ENCODE measurements around the gene FKBP14. TPM values are rescaled to one million over a fixed set of nuclear protein-coding genes. Genes with fewer than 3 reads are reported as not detected.
A peak's percentile ranks its signal among the peaks of the same experiment; 100 is the strongest.

Gene FKBP14
- total and polyA plus RNA-seq, 10 donors, result 1.2 to 14.7 (median 8.8) TPM

- TF ChIP-seq POLR2A (IDR thresholded peaks at IDR 0.05), result no peak
- no peak for TF ChIP-seq CTCF (IDR thresholded peaks at IDR 0.05 in 8 of 11, conservative IDR thresholded peaks at IDR 0.05 in 3 of 11)
- no peak for TF ChIP-seq POLR2AphosphoS5 (IDR thresholded peaks at IDR 0.05)
- H3K9me3 ChIP-seq, result peaks cover 1 to 11% (median 7%) of the 10 kb centered on the region in 8 donors
- peaks cover 0 to 60% (median 25%) of the 10 kb centered on the region in 6 donors for H3K4me1 ChIP-seq
- 46 to 63% (median 55%) methylated on average over 8 of the region's 8 CpGs for WGBS, 5 donors
- H3K27ac ChIP-seq, result peak overlapping the region; percentile 17 to 88 (median 84)
- peak; percentile 58 for DNase-seq
- H3K4me3 ChIP-seq, result peak overlapping the region in 4 of 8 donors; percentile 70 to 89 (median 82)
- no peaks in the 10 kb centered on the region for H3K36me3 ChIP-seq
- intact Hi-C loops (cut with DNase I; ENCODE audit: low total_unique reads), result no loop called here
- H3K27me3 ChIP-seq (replicated peaks in 1 of 7), result peaks cover 0 to 38% (median 17%) of the 10 kb centered on the region in 7 donors
Observed at GRCh38 chr7:29987811-29988317, 38.6 kb downstream of the FKBP14 start.

- Histone ChIP-seq H3K27me3 (replicated peaks in 1 of 7) (peaks cover 0 to 38% (median 17%) of the 10 kb centered on the region in 7 donors), H3K36me3 (no peaks in the 10 kb centered on the region), H3K27ac (peak overlapping the region in 6 of 8 donors; percentile 17 to 88 (median 85)), H3K4me3 (no peak overlapping the region), H3K4me1 (peaks cover 0 to 60% (median 25%) of the 10 kb centered on the region in 6 donors), H3K9me3 (peaks cover 0 to 3% (median under 1%) of the 10 kb centered on the region in 8 donors)
- TF ChIP-seq POLR2A (IDR thresholded peaks at IDR 0.05) (no peak), POLR2AphosphoS5 (IDR thresholded peaks at IDR 0.05) (no peak), CTCF (IDR thresholded peaks at IDR 0.05 in 8 of 11, conservative IDR thresholded peaks at IDR 0.05 in 3 of 11) (no peak)
- intact Hi-C loops (cut with DNase I; ENCODE audit: low total_unique reads), result no loop called here
- no peak for DNase-seq
- 51 to 67% (median 60%) methylated on average over 2 of the region's 2 CpGs for WGBS, 5 donors
Observed at GRCh38 chr7:29987083-29987482, 39.4 kb downstream of the FKBP14 start.

GRCh38 chr7:29980151-29980550 is 46.4 kb downstream of the FKBP14 start:
- Histone ChIP-seq H3K4me1 (peaks cover 0 to 17% (median 5%) of the 10 kb centered on the region in 6 donors), H3K27me3 (replicated peaks in 1 of 7) (no peaks in the 10 kb centered on the region), H3K36me3 (no peaks in the 10 kb centered on the region), H3K4me3 (no peak overlapping the region), H3K27ac (no peak overlapping the region), H3K9me3 (no peaks in the 10 kb centered on the region)
- TF ChIP-seq POLR2AphosphoS5 (IDR thresholded peaks at IDR 0.05), result no peak
- TF ChIP-seq POLR2A (IDR thresholded peaks at IDR 0.05), result no peak
- no peak for TF ChIP-seq CTCF (IDR thresholded peaks at IDR 0.05 in 8 of 11, conservative IDR thresholded peaks at IDR 0.05 in 3 of 11)
- intact Hi-C loops (cut with DNase I; ENCODE audit: low total_unique reads), result no loop called here
- no peak for DNase-seq

- no peaks in the 10 kb centered on the region for H3K9me3 ChIP-seq
- DNase-seq, result no peak
- no peaks in the 10 kb centered on the region for H3K36me3 ChIP-seq
- no peaks in the 10 kb centered on the region for H3K27me3 ChIP-seq (replicated peaks in 1 of 7)
- 82 to 91% (median 85%) methylated on average over 8 of the region's 8 CpGs for WGBS, 5 donors
- peaks cover 0 to 9% (median 4%) of the 10 kb centered on the region in 6 donors for H3K4me1 ChIP-seq
- intact Hi-C loops (cut with DNase I; ENCODE audit: low total_unique reads), result no loop called here
- H3K27ac ChIP-seq, result no peak overlapping the region
- no peak overlapping the region for H3K4me3 ChIP-seq
- TF ChIP-seq POLR2AphosphoS5 (IDR thresholded peaks at IDR 0.05) (no peak), CTCF (IDR thresholded peaks at IDR 0.05 in 8 of 11, conservative IDR thresholded peaks at IDR 0.05 in 3 of 11) (no peak), POLR2A (IDR thresholded peaks at IDR 0.05) (no peak)
Observed at GRCh38 chr7:29977886-29978651, 48.4 kb downstream of the FKBP14 start.
